Gastroesophageal sphincter (tissue), 4 donors: ENCODE results near the gene AUTS2. TPM values are rescaled to one million over a fixed set of nuclear protein-coding genes. Genes with fewer than 3 reads are reported as not detected.

Experiments used
- ATAC-seq: fragments of 150-250 bp; one replicate; pipeline ENCODE4 v1.9.1; 2016; ENCODE audit warnings: mild to moderate bottlenecking, moderate library complexity
- H3K27ac ChIP-seq, 4 donors: fragments of 200-600 bp; sonication (generic) in 3 of 4; 1 replicate in 3 of 4; 2 replicates in 1 of 4; pipeline ENCODE4 v1.5.1; 2016 to 2019
- H3K27me3 ChIP-seq: fragments of 200-600 bp; sonication (generic); one replicate; pipeline ENCODE4 v1.5.1; 2019
- H3K36me3 ChIP-seq, 2 donors: fragments of 200-600 bp; sonication (generic); one replicate each; pipeline ENCODE4 v1.5.1; 2019; ENCODE audit warnings: control low read depth in 1 of 2
- H3K4me1 ChIP-seq, 3 donors: fragments of 200-600 bp; sonication (generic); 1 replicate in 2 of 3; 2 replicates in 1 of 3; pipeline ENCODE4 v1.5.1; 2016 to 2019; ENCODE audit warnings: control low read depth in 2 of 3
- H3K4me3 ChIP-seq, 2 donors: fragments of 200-600 bp; sonication (generic); one replicate each; pipeline ENCODE4 v1.5.1; 2019; ENCODE audit warnings: mild to moderate bottlenecking in 1 of 2, moderate library complexity in 1 of 2
- H3K9me3 ChIP-seq, 3 donors: fragments of 200-600 bp; sonication (generic); one replicate each; pipeline ENCODE4 v1.5.1; 2017 to 2019; ENCODE audit warnings: control low read depth in 2 of 3
- CTCF ChIP-seq, 4 experiments: fragments of 200-600 bp in 2 of 4; fragments of 450-650 bp in 2 of 4; sonication (generic) in 1 of 4; IDR thresholded peaks; one replicate each; pipeline ENCODE4 v1.5.1; 2017 to 2019; ENCODE audit warnings: antibody characterized with exemption in 4 of 4, mild to moderate bottlenecking in 2 of 4, moderate library complexity in 2 of 4
- EP300 ChIP-seq: sonication (generic); formaldehyde crosslinking; IDR thresholded peaks from one replicate; pipeline ENCODE4 v1.6.1; 2017; ENCODE audit warnings: antibody characterized with exemption, mild to moderate bottlenecking
- POLR2A ChIP-seq, 2 donors: fragments of 450-650 bp; IDR thresholded peaks; one replicate each; pipeline ENCODE4 v1.6.1; 2017; ENCODE audit warnings: antibody characterized with exemption in 2 of 2, mild to moderate bottlenecking in 2 of 2, moderate library complexity in 1 of 2
- POLR2AphosphoS5 ChIP-seq: sonication (generic); formaldehyde crosslinking; IDR thresholded peaks from one replicate; pipeline ENCODE4 v1.6.1; 2017; ENCODE audit warnings: antibody characterized with exemption
- WGBS, 2 donors: methylation state at CpG; one replicate each; pipeline ENCODE4 v1.1.5; 2018; ENCODE audit warnings: low coverage in 1 of 2; 5-methylcytosine and 5-hydroxymethylcytosine counted together
- total RNA-seq, 4 donors: library from RNA; depleted of rRNA; stranded (reverse); fragments of >200 nt; gene quantifications; one replicate each; pipeline ENCODE4 v1.1.0, GENCODE V29; 2016

The AUTS2 gene
- total RNA-seq, 4 donors from 2014 or later: 12.2 to 48.7 (median 44.1) TPM

GRCh38 chr7:69813637-69814240 lies 215.5 kb downstream of the AUTS2 start:
- peaks cover 8 to 61% (median 32%) of the 10 kb centered on the region in 3 donors for H3K4me1 ChIP-seq

GRCh38 chr7:69814421-69814962 lies 216.2 kb downstream of the AUTS2 start:
- H3K9me3 ChIP-seq: no peaks in the 10 kb centered on the region
- no peaks in the 10 kb centered on the region for H3K27me3 ChIP-seq
- peak; percentile 37 for ATAC-seq
- H3K27ac ChIP-seq: peak overlapping the region in 1 of 4 donors; percentile 16
- no peaks in the 10 kb centered on the region for H3K36me3 ChIP-seq
- WGBS, 2 donors: 35 to 66% methylated on average over 6 to 11 of the region's 14 CpGs
- H3K4me3 ChIP-seq: no peak overlapping the region
- H3K4me1 ChIP-seq: peaks cover 8 to 68% (median 38%) of the 10 kb centered on the region in 3 donors
- no peak for TF ChIP-seq POLR2A (IDR thresholded peaks at IDR 0.05)

More at GRCh38 chr7:69813637-69814240, 215.5 kb downstream of the AUTS2 start:
- ATAC-seq: no peak
- no peaks in the 10 kb centered on the region for H3K36me3 ChIP-seq
- H3K27ac ChIP-seq: peak overlapping the region in 1 of 4 donors; percentile 16
- no peaks in the 10 kb centered on the region for H3K9me3 ChIP-seq
- H3K4me3 ChIP-seq: no peak overlapping the region
- TF ChIP-seq POLR2AphosphoS5 (no peak), EP300 (no peak), POLR2A (IDR thresholded peaks at IDR 0.05) (no peak), CTCF (IDR thresholded peaks at IDR 0.05) (no peak)
- H3K27me3 ChIP-seq: no peaks in the 10 kb centered on the region

- Histone ChIP-seq H3K9me3 (no peaks in the 10 kb centered on the region), H3K4me3 (no peak overlapping the region), H3K36me3 (no peaks in the 10 kb centered on the region), H3K27me3 (no peaks in the 10 kb centered on the region), H3K27ac (peak overlapping the region in 2 of 4 donors; percentile 41 to 70), H3K4me1 (peaks cover 8 to 71% (median 40%) of the 10 kb centered on the region in 3 donors)
- no peak for TF ChIP-seq POLR2AphosphoS5
- no peak for TF ChIP-seq POLR2A (IDR thresholded peaks at IDR 0.05)
- no peak for TF ChIP-seq CTCF (IDR thresholded peaks at IDR 0.05)
- no peak for TF ChIP-seq EP300
- 86 to 92% methylated on average over 2 to 3 of the region's 3 CpGs for WGBS, 2 donors
- no peak for ATAC-seq
These were observed 218.2 kb downstream of the AUTS2 start for GRCh38 chr7:69816501-69816900.

- H3K27ac ChIP-seq: peak overlapping the region in 3 of 4 donors; percentile 11 to 70 (median 41)
- 14 to 36% methylated on average over 2 of the region's 2 CpGs for WGBS, 2 donors
- H3K9me3 ChIP-seq: no peaks in the 10 kb centered on the region
- peak; percentile 21 for TF ChIP-seq POLR2AphosphoS5
- no peak for TF ChIP-seq POLR2A (IDR thresholded peaks at IDR 0.05)
- ATAC-seq: peak; percentile 46
- no peaks in the 10 kb centered on the region for H3K36me3 ChIP-seq
- H3K4me3 ChIP-seq: no peak overlapping the region
- H3K4me1 ChIP-seq: peaks cover 8 to 76% (median 40%) of the 10 kb centered on the region in 3 donors
- H3K27me3 ChIP-seq: no peaks in the 10 kb centered on the region
These were observed 218.8 kb downstream of the AUTS2 start for GRCh38 chr7:69817121-69817520.

GRCh38 chr7:69817841-69818635 lies 219.8 kb downstream of the AUTS2 start:
- H3K36me3 ChIP-seq: no peaks in the 10 kb centered on the region
- H3K4me1 ChIP-seq: peaks cover 8 to 79% (median 41%) of the 10 kb centered on the region in 3 donors
- no peaks in the 10 kb centered on the region for H3K9me3 ChIP-seq
- TF ChIP-seq POLR2AphosphoS5: no peak
- no peak for TF ChIP-seq CTCF (IDR thresholded peaks at IDR 0.05)
- no peak for TF ChIP-seq POLR2A (IDR thresholded peaks at IDR 0.05)
- TF ChIP-seq EP300: no peak
- peak overlapping the region in 2 of 4 donors; percentile 41 to 70 for H3K27ac ChIP-seq
- no peak overlapping the region for H3K4me3 ChIP-seq
- 55 to 77% methylated on average over 5 of the region's 5 CpGs for WGBS, 2 donors
- H3K27me3 ChIP-seq: no peaks in the 10 kb centered on the region
- no peak for ATAC-seq
